Upper lobe of left lung (tissue), 6 donors: Measurements from ENCODE around the gene PPP1R3D. TPM values are rescaled to one million over a fixed set of nuclear protein-coding genes. Genes with fewer than 3 reads are reported as not detected.

Experiments used
- ATAC-seq, 2 donors: fragments of 200-7000 bp; cut with Tn5 transposase; one replicate each; pipeline ENCODE4 v1.9.1; 2022; ENCODE audit warnings: mild to moderate bottlenecking in 2 of 2, moderate library complexity in 2 of 2; ENCODE audit not compliant: low FRiP score in 2 of 2
- DNase-seq, 2 donors: peaks; one replicate each; pipeline ENCODE4 v3.0.0-alpha.2; 2019 to 2020
- H3K27ac ChIP-seq, 4 donors: fragments of 200-600 bp; sonication (generic); one replicate each; pipeline ENCODE4 v1.5.1; 2016 to 2019
- H3K27me3 ChIP-seq, 4 donors: fragments of 200-600 bp; sonication (generic); one replicate each; pipeline ENCODE4 v1.5.1; 2017 to 2019
- H3K36me3 ChIP-seq, 4 donors: fragments of 200-600 bp; sonication (generic); one replicate each; pipeline ENCODE4 v1.5.1; 2016 to 2019
- H3K4me1 ChIP-seq, 4 donors: fragments of 200-600 bp; sonication (generic); one replicate each; pipeline ENCODE4 v1.5.1; 2018 to 2019
- H3K4me3 ChIP-seq, 4 donors: fragments of 200-600 bp; sonication (generic); one replicate each; pipeline ENCODE4 v1.5.1; 2017 to 2019; ENCODE audit warnings: mild to moderate bottlenecking in 2 of 4, moderate library complexity in 1 of 4
- H3K9me3 ChIP-seq, 4 donors: fragments of 200-600 bp; sonication (generic); one replicate each; pipeline ENCODE4 v1.5.1; 2018 to 2019
- CTCF ChIP-seq, 6 experiments: fragments of 450-650 bp in 4 of 6; fragments of 200-600 bp in 2 of 6; sonication (generic) in 2 of 6; IDR thresholded peaks; one replicate each; pipeline ENCODE4 v1.5.1; 2016 to 2019; ENCODE audit warnings: antibody characterized with exemption in 6 of 6
- EP300 ChIP-seq, 4 donors: sonication (generic); formaldehyde crosslinking; IDR thresholded peaks; one replicate each; pipeline ENCODE4 v1.5.1; 2017; ENCODE audit warnings: antibody characterized with exemption in 4 of 4, control low read depth in 2 of 4
- POLR2A ChIP-seq, 4 donors: fragments of 450-650 bp; IDR thresholded peaks; one replicate each; pipeline ENCODE4 v1.5.1; 2016 to 2017; ENCODE audit warnings: antibody characterized with exemption in 4 of 4, mild to moderate bottlenecking in 2 of 4
- POLR2AphosphoS5 ChIP-seq, 2 donors: sonication (generic); formaldehyde crosslinking; IDR thresholded peaks; one replicate each; pipeline ENCODE4 v1.5.1; 2017; ENCODE audit warnings: antibody characterized with exemption in 2 of 2
- WGBS, 2 donors: methylation state at CpG; one replicate each; pipeline ENCODE4 v1.1.5; 2017 to 2018; 5-methylcytosine and 5-hydroxymethylcytosine counted together
- total RNA-seq, 6 donors: library from RNA; depleted of rRNA in 4 of 6; stranded (reverse); fragments of >200 nt in 4 of 6; gene quantifications; one replicate each; pipeline versions ENCODE4 v1.1.0 to v1.2.1, GENCODE V29; 2016 to 2021
- donor health status: DM: no; HTN: no; CAD: no; lungs with moderate emphysema.
- donor health status: DM: no; HTN: yes; CAD: no; lungs with severe emphysema.

PPP1R3D gene
- total RNA-seq, 6 donors from 2014 or later = 6.3 to 12.6 (median 10.4) TPM

- H3K4me1 ChIP-seq = peaks cover 15 to 40% (median 29%) of the 10 kb centered on the region in 4 donors
- H3K9me3 ChIP-seq = no peaks in the 10 kb centered on the region
- 36 to 41% methylated on average over 7 of the region's 7 CpGs for WGBS, 2 donors
- no peaks in the 10 kb centered on the region for H3K27me3 ChIP-seq
- H3K4me3 ChIP-seq = no peak overlapping the region
- no peak for TF ChIP-seq POLR2A (IDR thresholded peaks at IDR 0.05)
- TF ChIP-seq POLR2AphosphoS5 (IDR thresholded peaks at IDR 0.05) = no peak
- peak in 5 of 6 experiments; percentile 50 to 61 (median 52) for TF ChIP-seq CTCF (IDR thresholded peaks at IDR 0.05)
- TF ChIP-seq EP300 (IDR thresholded peaks at IDR 0.05) = no peak
- no peak for DNase-seq
- peak overlapping the region in 3 of 4 donors; percentile 39 to 64 (median 43) for H3K27ac ChIP-seq
- peaks cover 4 to 30% (median 6%) of the 10 kb centered on the region in 4 donors for H3K36me3 ChIP-seq
- ATAC-seq = peak in 1 of 2 donors; percentile 65
Measured at GRCh38 chr20:59948828-59949720, 9.0 kb upstream of the PPP1R3D start.

GRCh38 chr20:59948212-59948611 lies 8.1 kb upstream of the PPP1R3D start:
- TF ChIP-seq CTCF (IDR thresholded peaks at IDR 0.05) (no peak), EP300 (IDR thresholded peaks at IDR 0.05) (no peak), POLR2A (IDR thresholded peaks at IDR 0.05) (no peak), POLR2AphosphoS5 (IDR thresholded peaks at IDR 0.05) (no peak)
- Histone ChIP-seq H3K9me3 (no peaks in the 10 kb centered on the region), H3K4me1 (peaks cover 15 to 40% (median 29%) of the 10 kb centered on the region in 4 donors), H3K4me3 (no peak overlapping the region), H3K27ac (peak overlapping the region in 3 of 4 donors; percentile 39 to 64 (median 43)), H3K36me3 (peaks cover 6 to 39% (median 11%) of the 10 kb centered on the region in 4 donors), H3K27me3 (no peaks in the 10 kb centered on the region)
- ATAC-seq (no peak), DNase-seq (no peak)
- WGBS, 2 donors = 36 to 61% methylated on average over 1 of the region's 1 CpG

- Histone ChIP-seq H3K4me1 (peaks cover 20 to 43% (median 29%) of the 10 kb centered on the region in 4 donors), H3K36me3 (peaks cover 13 to 47% (median 15%) of the 10 kb centered on the region in 4 donors), H3K27me3 (no peaks in the 10 kb centered on the region), H3K9me3 (no peaks in the 10 kb centered on the region), H3K27ac (peak overlapping the region in 1 of 4 donors; percentile 15), H3K4me3 (no peak overlapping the region)
- 37 to 67% methylated on average over 8 of the region's 8 CpGs for WGBS, 2 donors
- DNase-seq (no peak), ATAC-seq (no peak)
- TF ChIP-seq POLR2A (IDR thresholded peaks at IDR 0.05) (no peak), CTCF (IDR thresholded peaks at IDR 0.05) (no peak), POLR2AphosphoS5 (IDR thresholded peaks at IDR 0.05) (no peak), EP300 (IDR thresholded peaks at IDR 0.05) (no peak)
Measured at GRCh38 chr20:59947376-59947775, 7.3 kb upstream of the PPP1R3D start.

- Histone ChIP-seq H3K27ac (no peak overlapping the region), H3K4me3 (no peak overlapping the region), H3K4me1 (peaks cover 36 to 60% (median 40%) of the 10 kb centered on the region in 4 donors), H3K27me3 (no peaks in the 10 kb centered on the region), H3K9me3 (no peaks in the 10 kb centered on the region), H3K36me3 (peaks cover 13 to 42% (median 15%) of the 10 kb centered on the region in 4 donors)
- 79 to 88% methylated on average over 2 of the region's 2 CpGs for WGBS, 2 donors
- TF ChIP-seq EP300 (IDR thresholded peaks at IDR 0.05) (no peak), POLR2A (IDR thresholded peaks at IDR 0.05) (no peak), POLR2AphosphoS5 (IDR thresholded peaks at IDR 0.05) (no peak), CTCF (IDR thresholded peaks at IDR 0.05) (no peak)
- no peak for DNase-seq
- no peak for ATAC-seq
Measured at GRCh38 chr20:59945731-59946130, 5.6 kb upstream of the PPP1R3D start.
